HepG2 (cell line): Measurements from ENCODE around the gene GIPC2. TPM values are rescaled to one million over a fixed set of nuclear protein-coding genes. Genes with fewer than 3 reads are reported as not detected.
A peak's percentile ranks its signal among the peaks of the same experiment; 100 is the strongest.

Source experiments
- ATM ChIP-seq: fragments of 450-650 bp; IDR thresholded peaks from 2 replicates; pipeline ENCODE4 v1.7.1; 2017; ENCODE audit warnings: mild to moderate bottlenecking, borderline replicate concordance
- HNRNPLL ChIP-seq: fragments of 200-400 bp; formaldehyde crosslinking; IDR thresholded peaks from 2 replicates; pipeline ENCODE4 v1.6.1; 2017; ENCODE audit warnings: mild to moderate bottlenecking, low read depth, low read length; ENCODE audit not compliant: poor library complexity, severe bottlenecking
- KMT2B ChIP-seq: IDR thresholded peaks from 2 replicates; pipeline ENCODE4 v1.6.1; 2016; ENCODE audit warnings: missing genetic modification reagents, missing compliant biosample characterization
- PAF1 ChIP-seq: IDR thresholded peaks from 2 replicates; pipeline ENCODE4 v1.6.1; 2016; ENCODE audit warnings: missing genetic modification reagents, missing compliant biosample characterization
- POLR2A ChIP-seq, 2 experiments: IDR thresholded peaks; 2 replicates each; pipeline ENCODE4 v1.6.1; 2011; ENCODE audit warnings: low read depth in 2 of 2, low read length in 2 of 2, mild to moderate bottlenecking in 1 of 2, moderate library complexity in 1 of 2; ENCODE audit not compliant: insufficient read depth in 1 of 2
- SRSF9 ChIP-seq: fragments of 200-400 bp; formaldehyde crosslinking; IDR thresholded peaks from 2 replicates; pipeline ENCODE4 v1.6.1; 2018; ENCODE audit warnings: borderline replicate concordance, mild to moderate bottlenecking, low read depth, low read length; ENCODE audit not compliant: insufficient read depth, poor library complexity, severe bottlenecking
- SYNCRIP ChIP-seq: fragments of 200-400 bp; formaldehyde crosslinking; IDR thresholded peaks from 2 replicates; pipeline ENCODE4 v1.6.1; 2018; ENCODE audit warnings: mild to moderate bottlenecking, low read depth, low read length; ENCODE audit not compliant: insufficient read depth
- ZNF720 ChIP-seq: sonication (generic); formaldehyde crosslinking; IDR thresholded peaks from 2 replicates; pipeline ENCODE4 v1.4.0; 2020; ENCODE audit warnings: missing genetic modification reagents
- polyA plus RNA-seq, 8 experiments: library from polyadenylated mRNA; depleted of rRNA in 3 of 8; stranded (reverse) in 7 of 8; unstranded in 1 of 8; fragments of >200 nt; fragmentation: Illumina TruSeq in 4 of 8; extraction: Trizol in 4 of 8; gene quantifications; 2 replicates each; pipeline versions ENCODE4 v1.2.1 to v1.2.3, GENCODE V29; 2011 to 2016; ENCODE audit warnings: low read depth in 4 of 8, missing spikeins in 1 of 8, mixed read lengths in 1 of 8; ENCODE audit not compliant: insufficient read depth in 1 of 8
- total RNA-seq, 5 experiments: library from RNA; depleted of rRNA; stranded (reverse); fragments of >200 nt; fragmentation: Illumina TruSeq; extraction: Trizol; gene quantifications; 2 replicates each; pipeline ENCODE4 v1.2.3, GENCODE V29; 2016; ENCODE audit warnings: low read depth in 1 of 5
- TF ChIP-seq, protein P1 (sequence below), 2 experiments: fragments of 450-650 bp in 1 of 2; sonication (generic) in 1 of 2; formaldehyde crosslinking in 1 of 2; IDR thresholded peaks; 2 replicates each; pipeline versions ENCODE4 v1.6.1 to v1.8.0; 2016 to 2022; ENCODE audit warnings: antibody characterized with exemption in 1 of 2, mild to moderate bottlenecking in 1 of 2, missing genetic modification reagents in 1 of 2
- TF ChIP-seq, protein P2 (sequence below), 2 experiments: fragments of 450-650 bp in 1 of 2; sonication (generic) in 1 of 2; formaldehyde crosslinking; IDR thresholded peaks; 2 replicates each; pipeline versions ENCODE4 v1.5.0 to v1.8.0; 2020 to 2022; ENCODE audit warnings: mild to moderate bottlenecking in 1 of 2, missing genetic modification reagents in 1 of 2
- TF ChIP-seq, protein P3 (sequence below): IDR thresholded peaks from 2 replicates; pipeline ENCODE4 v1.6.1; 2016; ENCODE audit warnings: missing compliant biosample characterization, missing genetic modification reagents, borderline replicate concordance
- TF ChIP-seq, protein P4 (sequence below), 2 experiments: sonication (generic) in 1 of 2; formaldehyde crosslinking in 1 of 2; IDR thresholded peaks; 2 replicates each; pipeline versions ENCODE4 v1.5.1 to v1.6.1; 2011 to 2020; ENCODE audit warnings: borderline replicate concordance in 1 of 2, low read depth in 1 of 2, low read length in 1 of 2, mild to moderate bottlenecking in 1 of 2, missing genetic modification reagents in 1 of 2, moderate library complexity in 1 of 2

GIPC2 gene
- total and polyA plus RNA-seq, 2 of the 13 experiments (the other 11 are each of a cell fraction or from before 2014, with no cell fraction given): 6.1 to 21.6 TPM

DNA sequence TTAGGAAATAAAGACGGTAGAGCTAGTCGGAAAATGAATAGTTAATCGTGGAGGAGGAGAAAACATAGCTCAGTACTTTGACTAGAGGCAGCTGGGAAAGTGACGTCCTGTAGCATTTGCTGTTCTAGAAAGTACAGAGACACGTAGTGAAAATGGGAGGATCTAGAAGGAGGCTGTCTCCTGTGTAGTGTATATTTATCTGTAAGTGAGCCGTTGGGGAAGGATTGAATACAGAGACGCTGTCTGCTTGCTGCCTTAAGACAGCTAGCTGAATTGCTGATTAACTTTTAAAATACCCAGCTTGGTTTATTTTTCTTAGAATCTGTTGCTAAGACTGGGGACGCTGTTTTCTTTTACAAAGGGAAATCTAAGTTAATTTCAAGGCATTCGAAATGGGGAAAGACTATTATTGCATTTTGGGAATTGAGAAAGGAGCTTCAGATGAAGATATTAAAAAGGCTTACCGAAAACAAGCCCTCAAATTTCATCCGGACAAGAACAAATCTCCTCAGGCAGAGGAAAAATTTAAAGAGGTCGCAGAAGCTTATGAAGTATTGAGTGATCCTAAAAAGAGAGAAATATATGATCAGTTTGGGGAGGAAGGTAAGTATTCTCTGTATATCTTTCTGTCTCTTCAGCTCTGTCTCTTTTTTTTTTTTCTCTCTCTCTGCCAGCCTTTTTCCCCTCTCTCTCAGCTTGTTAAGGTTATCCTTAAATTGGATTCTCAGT is 40.9 kb upstream of the GIPC2 start, which contains the start of gene DNAJB4 (continued):
- TF ChIP-seq, protein P1, sequence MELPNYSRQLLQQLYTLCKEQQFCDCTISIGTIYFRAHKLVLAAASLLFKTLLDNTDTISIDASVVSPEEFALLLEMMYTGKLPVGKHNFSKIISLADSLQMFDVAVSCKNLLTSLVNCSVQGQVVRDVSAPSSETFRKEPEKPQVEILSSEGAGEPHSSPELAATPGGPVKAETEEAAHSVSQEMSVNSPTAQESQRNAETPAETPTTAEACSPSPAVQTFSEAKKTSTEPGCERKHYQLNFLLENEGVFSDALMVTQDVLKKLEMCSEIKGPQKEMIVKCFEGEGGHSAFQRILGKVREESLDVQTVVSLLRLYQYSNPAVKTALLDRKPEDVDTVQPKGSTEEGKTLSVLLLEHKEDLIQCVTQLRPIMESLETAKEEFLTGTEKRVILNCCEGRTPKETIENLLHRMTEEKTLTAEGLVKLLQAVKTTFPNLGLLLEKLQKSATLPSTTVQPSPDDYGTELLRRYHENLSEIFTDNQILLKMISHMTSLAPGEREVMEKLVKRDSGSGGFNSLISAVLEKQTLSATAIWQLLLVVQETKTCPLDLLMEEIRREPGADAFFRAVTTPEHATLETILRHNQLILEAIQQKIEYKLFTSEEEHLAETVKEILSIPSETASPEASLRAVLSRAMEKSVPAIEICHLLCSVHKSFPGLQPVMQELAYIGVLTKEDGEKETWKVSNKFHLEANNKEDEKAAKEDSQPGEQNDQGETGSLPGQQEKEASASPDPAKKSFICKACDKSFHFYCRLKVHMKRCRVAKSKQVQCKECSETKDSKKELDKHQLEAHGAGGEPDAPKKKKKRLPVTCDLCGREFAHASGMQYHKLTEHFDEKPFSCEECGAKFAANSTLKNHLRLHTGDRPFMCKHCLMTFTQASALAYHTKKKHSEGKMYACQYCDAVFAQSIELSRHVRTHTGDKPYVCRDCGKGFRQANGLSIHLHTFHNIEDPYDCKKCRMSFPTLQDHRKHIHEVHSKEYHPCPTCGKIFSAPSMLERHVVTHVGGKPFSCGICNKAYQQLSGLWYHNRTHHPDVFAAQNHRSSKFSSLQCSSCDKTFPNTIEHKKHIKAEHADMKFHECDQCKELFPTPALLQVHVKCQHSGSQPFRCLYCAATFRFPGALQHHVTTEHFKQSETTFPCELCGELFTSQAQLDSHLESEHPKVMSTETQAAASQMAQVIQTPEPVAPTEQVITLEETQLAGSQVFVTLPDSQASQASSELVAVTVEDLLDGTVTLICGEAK (IDR thresholded peaks at IDR 0.05): no peak
- TF ChIP-seq, protein P1 (CRISPR knock-in tag; IDR thresholded peaks at IDR 0.05): no peak
- TF ChIP-seq SYNCRIP: no peak
- TF ChIP-seq, protein P2, sequence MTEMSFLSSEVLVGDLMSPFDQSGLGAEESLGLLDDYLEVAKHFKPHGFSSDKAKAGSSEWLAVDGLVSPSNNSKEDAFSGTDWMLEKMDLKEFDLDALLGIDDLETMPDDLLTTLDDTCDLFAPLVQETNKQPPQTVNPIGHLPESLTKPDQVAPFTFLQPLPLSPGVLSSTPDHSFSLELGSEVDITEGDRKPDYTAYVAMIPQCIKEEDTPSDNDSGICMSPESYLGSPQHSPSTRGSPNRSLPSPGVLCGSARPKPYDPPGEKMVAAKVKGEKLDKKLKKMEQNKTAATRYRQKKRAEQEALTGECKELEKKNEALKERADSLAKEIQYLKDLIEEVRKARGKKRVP (CRISPR knock-in tag; IDR thresholded peaks at IDR 0.05): no peak
- TF ChIP-seq HNRNPLL: no peak
- TF ChIP-seq POLR2A (IDR thresholded peaks at IDR 0.05; ENCODE audit: insufficient read depth in 1 of 2, low read depth in 2 of 2, low read length in 2 of 2): peak in 1 of 2 experiments; percentile 63; a peak in 2 of 4 replicates
- no peak for TF ChIP-seq SRSF9
- TF ChIP-seq KMT2B (CRISPR knock-in tag): peak; percentile 58; the same call in 1 of the 2 replicates
- no peak for TF ChIP-seq ZNF720 (CRISPR knock-in tag)
- no peak for TF ChIP-seq PAF1 (CRISPR knock-in tag)
- no peak for TF ChIP-seq ATM
- TF ChIP-seq, protein P3, sequence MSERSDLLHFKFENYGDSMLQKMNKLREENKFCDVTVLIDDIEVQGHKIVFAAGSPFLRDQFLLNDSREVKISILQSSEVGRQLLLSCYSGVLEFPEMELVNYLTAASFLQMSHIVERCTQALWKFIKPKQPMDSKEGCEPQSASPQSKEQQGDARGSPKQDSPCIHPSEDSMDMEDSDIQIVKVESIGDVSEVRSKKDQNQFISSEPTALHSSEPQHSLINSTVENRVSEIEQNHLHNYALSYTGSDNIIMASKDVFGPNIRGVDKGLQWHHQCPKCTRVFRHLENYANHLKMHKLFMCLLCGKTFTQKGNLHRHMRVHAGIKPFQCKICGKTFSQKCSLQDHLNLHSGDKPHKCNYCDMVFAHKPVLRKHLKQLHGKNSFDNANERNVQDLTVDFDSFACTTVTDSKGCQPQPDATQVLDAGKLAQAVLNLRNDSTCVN (CRISPR knock-in tag): peak; percentile 98
- TF ChIP-seq, protein P4, sequence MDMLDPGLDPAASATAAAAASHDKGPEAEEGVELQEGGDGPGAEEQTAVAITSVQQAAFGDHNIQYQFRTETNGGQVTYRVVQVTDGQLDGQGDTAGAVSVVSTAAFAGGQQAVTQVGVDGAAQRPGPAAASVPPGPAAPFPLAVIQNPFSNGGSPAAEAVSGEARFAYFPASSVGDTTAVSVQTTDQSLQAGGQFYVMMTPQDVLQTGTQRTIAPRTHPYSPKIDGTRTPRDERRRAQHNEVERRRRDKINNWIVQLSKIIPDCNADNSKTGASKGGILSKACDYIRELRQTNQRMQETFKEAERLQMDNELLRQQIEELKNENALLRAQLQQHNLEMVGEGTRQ (IDR thresholded peaks at IDR 0.05; ENCODE audit: low read depth, low read length): no peak
- TF ChIP-seq, protein P4 (CRISPR knock-in tag; IDR thresholded peaks at IDR 0.05; ENCODE audit: borderline replicate concordance): no peak
